ENCODE measurements around the gene S100B. TPM values are rescaled to one million over a fixed set of nuclear protein-coding genes. Genes with fewer than 3 reads are reported as not detected.

Gene S100B
- total and polyA plus RNA-seq, 2 of the 13 experiments (the other 11 are each of a cell fraction or from before 2014, with no cell fraction given): not detected

DNA sequence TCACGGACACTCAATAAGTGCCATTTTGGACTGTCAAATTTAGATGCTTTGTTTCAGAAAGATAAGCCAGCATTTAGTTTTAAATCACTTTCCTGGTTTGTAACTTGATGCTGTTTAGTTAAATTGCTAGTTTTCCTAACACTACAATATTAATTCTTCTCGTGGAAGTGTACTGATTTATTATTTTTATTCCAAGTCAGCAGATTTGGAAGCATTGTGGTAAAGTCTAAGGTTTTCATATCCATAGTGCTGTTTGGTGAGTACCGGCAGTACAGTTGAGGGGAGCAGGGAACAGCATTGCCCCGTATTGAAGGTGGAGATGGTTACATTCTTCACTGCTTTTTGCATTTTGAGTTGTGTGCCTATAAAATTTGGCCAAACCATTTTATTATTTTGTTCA, 36.3 kb downstream of the S100B start:
- H3K9me3 ChIP-seq (ENCODE audit: low read length): no peaks in the 10 kb centered on the region
- no peak overlapping the region for H3K27ac ChIP-seq (ENCODE audit: extremely low read length, insufficient read depth, low read length)
- H3K4me2 ChIP-seq (ENCODE audit: low read depth, low read length): no peak overlapping the region
- ChIA-PET POLR2A (no interaction called here), CTCF (ENCODE audit: low intra/inter-chr PET ratio, low total read pairs) (no interaction called here)
- H3K4me1 ChIP-seq (ENCODE audit: insufficient read depth, low read length): no peaks in the 10 kb centered on the region
- no peak overlapping the region for H2AFZ ChIP-seq (ENCODE audit: low read length)
- BruUV-seq (replicated peaks): no TSS peak
- DNase-seq (ENCODE audit: low spot score): no peak
- H3K4me3 ChIP-seq (replicated peaks in 1 of 3; ENCODE audit: insufficient read depth in 1 of 3, low read depth in 2 of 3, low read length in 3 of 3): no peak overlapping the region
- no peaks in the 10 kb centered on the region for H3K27me3 ChIP-seq (ENCODE audit: control insufficient read depth in 1 of 2, insufficient read depth in 2 of 2, low read length in 2 of 2)
- FAIRE-seq: no peak
- ATAC-seq: no peak
- no peaks in the 10 kb centered on the region for H3K79me2 ChIP-seq (ENCODE audit: insufficient read depth, low read length)
- peaks cover 8 to 24% of the 10 kb centered on the region in 2 experiments; a peak in 4 of 5 replicates for H3K36me3 ChIP-seq (replicated peaks in 1 of 2; ENCODE audit: control insufficient read depth in 1 of 2, insufficient read depth in 2 of 2, low read length in 2 of 2)
- H3K9ac ChIP-seq (ENCODE audit: insufficient read depth, low read depth, low read length): no peak overlapping the region
- intact Hi-C loops (cut with micrococcal nuclease; ENCODE audit: unreplicated experiment) (no loop called here), in situ Hi-C loops (cut with HindIII; ENCODE audit: extremely low pct_ligation_motif_present, low pct_unique_long_range_greater_than_20kb) (no loop called here)
- TF ChIP-seq ZNF761 (CRISPR knock-in tag; conservative IDR thresholded peaks at IDR 0.05): no peak
- peak; percentile 45; the same call in 1 of the 2 replicates for TF ChIP-seq MAFF (IDR thresholded peaks at IDR 0.05; ENCODE audit: low read depth, low read length)
- peak; percentile 65 to 73 for TF ChIP-seq MAFK (conservative IDR thresholded peaks at IDR 0.05 in 1 of 2, IDR thresholded peaks at IDR 0.05 in 1 of 2; ENCODE audit: low read length in 2 of 2)
- 92% methylated on average over 4 of the region's 4 CpGs for WGBS (ENCODE audit: low lambda C conversion rate)
- H4K20me1 ChIP-seq (ENCODE audit: insufficient read depth, low read length): no peaks in the 10 kb centered on the region

DNA sequence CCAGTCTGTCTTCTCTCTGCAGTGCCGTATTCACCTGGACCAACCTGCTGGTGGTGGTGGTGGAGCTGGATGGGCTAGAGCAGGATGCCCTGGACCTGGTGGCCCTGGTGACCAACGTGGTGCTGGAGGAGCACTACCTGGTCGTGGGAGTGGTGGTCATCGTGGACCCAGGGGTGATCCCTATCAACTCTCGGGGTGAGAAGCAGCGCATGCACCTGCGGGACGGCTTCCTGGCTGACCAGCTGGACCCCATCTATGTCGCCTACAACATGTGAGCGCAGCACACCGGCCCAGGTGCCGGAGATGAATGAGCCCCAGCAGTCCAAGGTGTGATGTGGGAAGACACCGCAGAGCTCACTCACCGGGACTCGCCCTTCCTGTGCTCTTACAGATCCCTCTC, 37.5 kb downstream of the S100B start:
- no peak overlapping the region for H3K4me2 ChIP-seq (ENCODE audit: low read depth, low read length)
- intact Hi-C loops (cut with micrococcal nuclease; ENCODE audit: unreplicated experiment): no loop called here
- POLR2A ChIA-PET: no interaction called here
- H3K36me3 ChIP-seq (replicated peaks in 1 of 2; ENCODE audit: control insufficient read depth in 1 of 2, insufficient read depth in 2 of 2, low read length in 2 of 2): peaks cover 8 to 33% of the 10 kb centered on the region in 2 experiments; a peak in 4 of 5 replicates
- H3K4me3 ChIP-seq (replicated peaks in 1 of 3; ENCODE audit: insufficient read depth in 1 of 3, low read depth in 2 of 3, low read length in 3 of 3): no peak overlapping the region
- CTCF ChIA-PET (ENCODE audit: low intra/inter-chr PET ratio, low total read pairs): no interaction called here
- BruUV-seq (replicated peaks): no TSS peak
- ATAC-seq (no peak), DNase-seq (ENCODE audit: low spot score) (no peak), FAIRE-seq (no peak)
- no peak overlapping the region for H3K27ac ChIP-seq (ENCODE audit: extremely low read length, insufficient read depth, low read length)
- no peaks in the 10 kb centered on the region for H3K27me3 ChIP-seq (ENCODE audit: control insufficient read depth in 1 of 2, insufficient read depth in 2 of 2, low read length in 2 of 2)
- no peaks in the 10 kb centered on the region for H4K20me1 ChIP-seq (ENCODE audit: insufficient read depth, low read length)
- no peaks in the 10 kb centered on the region for H3K9me3 ChIP-seq (ENCODE audit: low read length)
- no peaks in the 10 kb centered on the region for H3K4me1 ChIP-seq (ENCODE audit: insufficient read depth, low read length)
- no peaks in the 10 kb centered on the region for H3K79me2 ChIP-seq (ENCODE audit: insufficient read depth, low read length)
- no peak overlapping the region for H2AFZ ChIP-seq (ENCODE audit: low read length)
- 97% methylated on average over 8 of the region's 15 CpGs for WGBS (ENCODE audit: low lambda C conversion rate)
- H3K9ac ChIP-seq (ENCODE audit: insufficient read depth, low read depth, low read length): no peak overlapping the region
- in situ Hi-C loops (cut with HindIII; ENCODE audit: extremely low pct_ligation_motif_present, low pct_unique_long_range_greater_than_20kb): no loop called here
- TF ChIP-seq, protein P1, sequence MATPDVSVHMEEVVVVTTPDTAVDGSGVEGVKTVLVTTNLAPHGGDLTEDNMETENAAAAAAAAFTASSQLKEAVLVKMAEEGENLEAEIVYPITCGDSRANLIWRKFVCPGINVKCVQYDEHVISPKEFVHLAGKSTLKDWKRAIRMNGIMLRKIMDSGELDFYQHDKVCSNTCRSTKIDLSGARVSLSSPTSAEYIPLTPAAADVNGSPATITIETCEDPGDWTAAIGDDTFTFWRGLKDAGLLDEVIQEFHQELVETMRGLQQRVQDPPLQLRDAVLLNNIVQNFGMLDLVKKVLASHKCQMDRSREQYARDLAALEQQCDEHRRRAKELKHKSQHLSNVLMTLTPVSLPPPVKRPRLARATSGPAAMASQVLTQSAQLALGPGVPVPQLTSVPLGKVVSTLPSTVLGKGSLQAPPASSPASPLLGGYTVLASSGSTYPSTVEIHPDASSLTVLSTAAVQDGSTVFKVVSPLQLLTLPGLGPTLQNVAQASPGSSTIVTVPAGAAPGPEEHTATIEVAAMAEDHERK (CRISPR knock-in tag; IDR thresholded peaks at IDR 0.05; ENCODE audit: low read depth): no peak
- TF ChIP-seq ZNF121 (CRISPR knock-in tag; IDR thresholded peaks at IDR 0.05): no peak
- no peak for TF ChIP-seq FIP1L1 (IDR thresholded peaks at IDR 0.05; ENCODE audit: borderline replicate concordance, insufficient read depth, low read depth, low read length)
- TF ChIP-seq NAIF1 (CRISPR knock-in tag; IDR thresholded peaks at IDR 0.05; ENCODE audit: borderline replicate concordance): no peak
- no peak for TF ChIP-seq ZSCAN31 (CRISPR knock-in tag; IDR thresholded peaks at IDR 0.05; ENCODE audit: low read depth)
- TF ChIP-seq, protein P2, sequence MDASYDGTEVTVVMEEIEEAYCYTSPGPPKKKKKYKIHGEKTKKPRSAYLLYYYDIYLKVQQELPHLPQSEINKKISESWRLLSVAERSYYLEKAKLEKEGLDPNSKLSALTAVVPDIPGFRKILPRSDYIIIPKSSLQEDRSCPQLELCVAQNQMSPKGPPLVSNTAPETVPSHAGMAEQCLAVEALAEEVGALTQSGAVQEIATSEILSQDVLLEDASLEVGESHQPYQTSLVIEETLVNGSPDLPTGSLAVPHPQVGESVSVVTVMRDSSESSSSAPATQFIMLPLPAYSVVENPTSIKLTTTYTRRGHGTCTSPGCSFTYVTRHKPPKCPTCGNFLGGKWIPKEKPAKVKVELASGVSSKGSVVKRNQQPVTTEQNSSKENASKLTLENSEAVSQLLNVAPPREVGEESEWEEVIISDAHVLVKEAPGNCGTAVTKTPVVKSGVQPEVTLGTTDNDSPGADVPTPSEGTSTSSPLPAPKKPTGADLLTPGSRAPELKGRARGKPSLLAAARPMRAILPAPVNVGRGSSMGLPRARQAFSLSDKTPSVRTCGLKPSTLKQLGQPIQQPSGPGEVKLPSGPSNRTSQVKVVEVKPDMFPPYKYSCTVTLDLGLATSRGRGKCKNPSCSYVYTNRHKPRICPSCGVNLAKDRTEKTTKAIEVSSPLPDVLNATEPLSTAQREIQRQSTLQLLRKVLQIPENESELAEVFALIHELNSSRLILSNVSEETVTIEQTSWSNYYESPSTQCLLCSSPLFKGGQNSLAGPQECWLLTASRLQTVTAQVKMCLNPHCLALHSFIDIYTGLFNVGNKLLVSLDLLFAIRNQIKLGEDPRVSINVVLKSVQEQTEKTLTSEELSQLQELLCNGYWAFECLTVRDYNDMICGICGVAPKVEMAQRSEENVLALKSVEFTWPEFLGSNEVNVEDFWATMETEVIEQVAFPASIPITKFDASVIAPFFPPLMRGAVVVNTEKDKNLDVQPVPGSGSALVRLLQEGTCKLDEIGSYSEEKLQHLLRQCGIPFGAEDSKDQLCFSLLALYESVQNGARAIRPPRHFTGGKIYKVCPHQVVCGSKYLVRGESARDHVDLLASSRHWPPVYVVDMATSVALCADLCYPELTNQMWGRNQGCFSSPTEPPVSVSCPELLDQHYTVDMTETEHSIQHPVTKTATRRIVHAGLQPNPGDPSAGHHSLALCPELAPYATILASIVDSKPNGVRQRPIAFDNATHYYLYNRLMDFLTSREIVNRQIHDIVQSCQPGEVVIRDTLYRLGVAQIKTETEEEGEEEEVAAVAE (CRISPR knock-in tag; IDR thresholded peaks at IDR 0.05; ENCODE audit: borderline replicate concordance): no peak
- no peak for TF ChIP-seq NCOA1 (CRISPR knock-in tag; IDR thresholded peaks at IDR 0.05)
- no peak for TF ChIP-seq ZNF883 (CRISPR knock-in tag; IDR thresholded peaks at IDR 0.05; ENCODE audit: not compliant biosample characterization)
- TF ChIP-seq ZNF749 (CRISPR knock-in tag; IDR thresholded peaks at IDR 0.05; ENCODE audit: borderline replicate concordance): no peak
- no peak for TF ChIP-seq ZNF337 (CRISPR knock-in tag; IDR thresholded peaks at IDR 0.05; ENCODE audit: borderline replicate concordance, low read depth)

All from HepG2 (cell line).